Uterus (tissue), 4 donors: ENCODE measurements around the gene DNAJB2. TPM values are rescaled to one million over a fixed set of nuclear protein-coding genes. Genes with fewer than 3 reads are reported as not detected.
A peak's percentile ranks its signal among the peaks of the same experiment; 100 is the strongest.
"Not testable (repeated sequence)": the region's sequence is repeated elsewhere in the genome, so short reads cannot be mapped to it uniquely, and the experiment has no call there.

Experiments
- DNase-seq, 2 donors: peaks; one replicate each; pipeline ENCODE4 v3.0.0-alpha.2; 2019 to 2020
- H3K27ac ChIP-seq, 2 donors: fragments of 200-600 bp; sonication (generic); 1 replicate in 1 of 2; 2 replicates in 1 of 2; pipeline ENCODE4 v1.5.1; 2016 to 2018
- H3K27me3 ChIP-seq, 2 donors: fragments of 200-600 bp; sonication (generic); one replicate each; pipeline ENCODE4 v1.5.1; 2018 to 2019; ENCODE audit warnings: control low read depth in 1 of 2
- H3K36me3 ChIP-seq, 2 donors: fragments of 200-600 bp; sonication (generic); one replicate each; pipeline ENCODE4 v1.5.1; 2019; ENCODE audit warnings: control low read depth in 1 of 2
- H3K4me1 ChIP-seq, 2 donors: fragments of 200-600 bp; sonication (generic); one replicate each; pipeline ENCODE4 v1.5.1; 2018 to 2019; ENCODE audit warnings: control low read depth in 1 of 2
- H3K4me3 ChIP-seq, 2 donors: fragments of 200-600 bp; sonication (generic); 1 replicate in 1 of 2; 2 replicates in 1 of 2; pipeline ENCODE4 v1.5.1; 2018 to 2019; ENCODE audit warnings: mild to moderate bottlenecking in 1 of 2
- H3K9me3 ChIP-seq, 2 donors: fragments of 200-600 bp; sonication (generic); one replicate each; pipeline ENCODE4 v1.5.1; 2019; ENCODE audit warnings: control low read depth in 1 of 2
- CTCF ChIP-seq, 4 experiments: fragments of 200-600 bp in 2 of 4; fragments of 450-650 bp in 2 of 4; sonication (generic) in 2 of 4; IDR thresholded peaks; one replicate each; pipeline ENCODE4 v1.5.1; 2016 to 2019; ENCODE audit warnings: antibody characterized with exemption in 4 of 4, mild to moderate bottlenecking in 2 of 4, moderate library complexity in 1 of 4
- POLR2A ChIP-seq, 2 donors: fragments of 450-650 bp; IDR thresholded peaks; one replicate each; pipeline ENCODE4 v1.6.1; 2016; ENCODE audit warnings: antibody characterized with exemption in 2 of 2, mild to moderate bottlenecking in 1 of 2, moderate library complexity in 1 of 2
- intact Hi-C: fragments of 100-400 bp; cut with DNase I; formaldehyde crosslinking; loops from one replicate; pipeline ENCODE4 v1.15.1; 2023; ENCODE audit warnings: low total_unique reads
- total RNA-seq, 4 donors: library from RNA; depleted of rRNA in 3 of 4; stranded (reverse); fragments of >200 nt in 3 of 4; gene quantifications; one replicate each; pipeline versions ENCODE4 v1.1.0 to v1.2.4, GENCODE V29; 2014 to 2023
- donor health status: DM: yes; HTN: yes; CAD: no.

The DNAJB2 gene
- total RNA-seq, 4 donors from 2014 or later, result 32.1 to 92.1 (median 69.1) TPM

GRCh38 chr2:219285373-219285735, 6.2 kb downstream of the DNAJB2 start:
- Histone ChIP-seq H3K4me3 (no peak overlapping the region), H3K9me3 (no peaks in the 10 kb centered on the region), H3K27ac (peak overlapping the region; percentile 82 to 95), H3K36me3 (no peaks in the 10 kb centered on the region), H3K27me3 (no peaks in the 10 kb centered on the region), H3K4me1 (peaks cover 4 to 8% of the 10 kb centered on the region in 2 donors)
- TF ChIP-seq CTCF (IDR thresholded peaks at IDR 0.05) (no peak), POLR2A (IDR thresholded peaks at IDR 0.05) (no peak)
- DNase-seq, result no peak
- intact Hi-C loops, result no loop called here

GRCh38 chr2:219285894-219286425, 6.8 kb downstream of the DNAJB2 start:
- intact Hi-C loops, result no loop called here
- H3K27me3 ChIP-seq, result no peaks in the 10 kb centered on the region
- H3K4me3 ChIP-seq, result no peak overlapping the region
- DNase-seq, result peak; percentile 68 to 82
- H3K27ac ChIP-seq, result peak overlapping the region; percentile 82 to 95
- H3K36me3 ChIP-seq, result no peaks in the 10 kb centered on the region
- no peak for TF ChIP-seq CTCF (IDR thresholded peaks at IDR 0.05)
- no peak for TF ChIP-seq POLR2A (IDR thresholded peaks at IDR 0.05)
- no peaks in the 10 kb centered on the region for H3K9me3 ChIP-seq
- peaks cover 4 to 8% of the 10 kb centered on the region in 2 donors for H3K4me1 ChIP-seq

GRCh38 chr2:219286436-219287115, 7.4 kb downstream of the DNAJB2 start:
- DNase-seq, result no peak
- Histone ChIP-seq H3K27me3 (no peaks in the 10 kb centered on the region), H3K4me3 (no peak overlapping the region), H3K36me3 (no peaks in the 10 kb centered on the region), H3K27ac (peak overlapping the region; percentile 82 to 95), H3K4me1 (peaks cover 4 to 8% of the 10 kb centered on the region in 2 donors), H3K9me3 (no peaks in the 10 kb centered on the region)
- no peak for TF ChIP-seq POLR2A (IDR thresholded peaks at IDR 0.05)
- TF ChIP-seq CTCF (IDR thresholded peaks at IDR 0.05), result no peak
- intact Hi-C loops, result no loop called here

- H3K27me3 ChIP-seq, H3K4me1 ChIP-seq, H3K9me3 ChIP-seq, H3K4me3 ChIP-seq, H3K36me3 ChIP-seq, intact Hi-C loops, DNase-seq: not testable (repeated sequence)
- peak overlapping the region; percentile 92 to 95 for H3K27ac ChIP-seq
These were observed 7.9 kb downstream of the DNAJB2 start for GRCh38 chr2:219287116-219287440.

- TF ChIP-seq POLR2A (IDR thresholded peaks at IDR 0.05) (no peak), CTCF (IDR thresholded peaks at IDR 0.05) (no peak)
- H3K27me3 ChIP-seq, result no peaks in the 10 kb centered on the region
- H3K36me3 ChIP-seq, result no peaks in the 10 kb centered on the region
- peaks cover 4 to 8% of the 10 kb centered on the region in 2 donors for H3K4me1 ChIP-seq
- H3K4me3 ChIP-seq, result no peak overlapping the region
- no peak for DNase-seq
- H3K27ac ChIP-seq, result peak overlapping the region; percentile 92 to 95
- intact Hi-C loops, result no loop called here
- no peaks in the 10 kb centered on the region for H3K9me3 ChIP-seq
These were observed 8.6 kb downstream of the DNAJB2 start for GRCh38 chr2:219287580-219288265.
